ENCODE results near the gene MBNL1. TPM values are rescaled to one million over a fixed set of nuclear protein-coding genes. Genes with fewer than 3 reads are reported as not detected.

Gene MBNL1
- total RNA-seq, 1 experiment from 2014 or later: 68.6 TPM

- ChIA-PET CTCF (interaction anchor here (0.6 kb wide), 1 partner anchor 29 kb away, joined by 3 read pairs; no protein-coding TSS in a partner anchor), POLR2A (no interaction called here)
- Histone ChIP-seq H3K27me3 (replicated peaks; ENCODE audit: control insufficient read depth, insufficient read depth, low read length) (no peaks in the 10 kb centered on the region), H3K36me3 (ENCODE audit: control insufficient read depth, insufficient read depth, low read length) (no peaks in the 10 kb centered on the region), H3K4me1 (peaks cover 29% of the 10 kb centered on the region), H3K9me3 (no peaks in the 10 kb centered on the region), H3K4me3 (ENCODE audit: low read depth, low read length) (no peak overlapping the region)
- TF ChIP-seq CTCF (IDR thresholded peaks at IDR 0.05; ENCODE audit: insufficient read depth in 1 of 2, low read depth in 1 of 2, low read length in 1 of 2, severe bottlenecking in 1 of 2, unreplicated experiment in 1 of 2): no peak
- no TSS peak for BruUV-seq (replicated peaks)
- Mint-ChIP-seq H3K27ac (ENCODE audit: unreplicated experiment) (peak overlapping the region; percentile 56), H3K4me1 (ENCODE audit: low read depth, unreplicated experiment) (peaks cover 32% of the 10 kb centered on the region), H3K9me3 (ENCODE audit: unreplicated experiment) (no peaks in the 10 kb centered on the region), H3K36me3 (ENCODE audit: insufficient read depth, unreplicated experiment) (peaks cover 10% of the 10 kb centered on the region), H3K4me3 (ENCODE audit: unreplicated experiment) (no peak overlapping the region), H3K27me3 (ENCODE audit: insufficient read depth, unreplicated experiment) (no peaks in the 10 kb centered on the region)
- intact Hi-C loops (cut with micrococcal nuclease; ENCODE audit: unreplicated experiment): loop anchor here (2.0 to 5.0 kb wide), 4 partner anchors 61 to 209 kb away; no protein-coding TSS in a partner anchor
- DNase-seq: peak; percentile 35 to 66
Observed at GRCh38 chr3:152266221-152266995, 2.3 kb upstream of the MBNL1 start.

GRCh38 chr3:152267831-152268554 lies 736 bp upstream of the MBNL1 start:
- ChIA-PET CTCF (interaction anchor here (0.5 to 1.0 kb wide), 3 partner anchors 13 to 242 kb away, joined by 3 to 6 read pairs (median 3); no protein-coding TSS in a partner anchor), POLR2A (interaction anchor here (0.6 to 1.7 kb wide), 4 partner anchors 9 to 1277 kb away, joined by 4 to 10 read pairs (median 4); no protein-coding TSS in a partner anchor)
- H3K9me3 ChIP-seq: no peaks in the 10 kb centered on the region
- Mint-ChIP-seq H3K27ac (ENCODE audit: unreplicated experiment) (peak overlapping the region; percentile 56), H3K4me3 (ENCODE audit: unreplicated experiment) (peak overlapping the region; percentile 91), H3K9me3 (ENCODE audit: unreplicated experiment) (no peaks in the 10 kb centered on the region), H3K36me3 (ENCODE audit: insufficient read depth, unreplicated experiment) (peaks cover 17% of the 10 kb centered on the region), H3K27me3 (ENCODE audit: insufficient read depth, unreplicated experiment) (no peaks in the 10 kb centered on the region), H3K4me1 (ENCODE audit: low read depth, unreplicated experiment) (peaks cover 45% of the 10 kb centered on the region)
- peaks cover 41% of the 10 kb centered on the region for H3K4me1 ChIP-seq
- no peak for DNase-seq
- no peaks in the 10 kb centered on the region for H3K36me3 ChIP-seq (ENCODE audit: control insufficient read depth, insufficient read depth, low read length)
- peak overlapping the region; percentile 94 for H3K4me3 ChIP-seq (ENCODE audit: low read depth, low read length)
- no peaks in the 10 kb centered on the region for H3K27me3 ChIP-seq (replicated peaks; ENCODE audit: control insufficient read depth, insufficient read depth, low read length)
- intact Hi-C loops (cut with micrococcal nuclease; ENCODE audit: unreplicated experiment): loop anchor here (2.0 to 5.0 kb wide), 5 partner anchors 59 to 295 kb away; no protein-coding TSS in a partner anchor
- BruUV-seq (replicated peaks): TSS peak; percentile 69
- TF ChIP-seq CTCF (IDR thresholded peaks at IDR 0.05; ENCODE audit: insufficient read depth in 1 of 2, low read depth in 1 of 2, low read length in 1 of 2, severe bottlenecking in 1 of 2, unreplicated experiment in 1 of 2): no peak

Data from Caco-2 (cell line).